ENCODE results near the gene FBXL2. TPM values are rescaled to one million over a fixed set of nuclear protein-coding genes. Genes with fewer than 3 reads are reported as not detected.

Gene FBXL2
- total and polyA plus RNA-seq, 2 of the 4 experiments (the other 2 are of a cell fraction): 15.8 to 21.0 TPM

DNA sequence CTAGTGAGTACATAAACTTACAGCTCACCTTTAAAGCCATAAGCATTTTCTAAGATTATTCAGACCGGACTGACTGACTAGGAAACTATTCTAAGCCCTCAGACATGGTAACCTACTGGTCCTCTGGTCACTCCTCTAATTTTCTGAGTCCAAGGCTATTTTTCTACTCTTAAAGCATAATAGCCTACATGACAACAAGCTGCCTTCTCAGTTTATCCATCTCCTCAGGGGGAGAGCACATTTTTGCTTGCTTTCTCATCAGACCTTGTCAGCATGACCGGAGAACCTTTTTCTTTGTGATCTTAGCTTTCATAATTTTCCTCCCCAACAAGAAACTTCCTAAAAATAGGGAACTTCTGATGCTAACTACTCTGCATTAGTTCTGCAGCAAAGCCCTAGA, 124.5 kb downstream of the FBXL2 start:
- H3K4me3 ChIP-seq (ENCODE audit: insufficient read depth, low read depth, low read length): no peak overlapping the region
- H2AK9ac ChIP-seq (replicated peaks; ENCODE audit: low read depth, low read length, poor library complexity): no peak overlapping the region
- H3K79me1 ChIP-seq (ENCODE audit: low read depth in 1 of 2, low read length in 2 of 2): peaks cover 27 to 52% of the 10 kb centered on the region in 2 experiments
- WGBS, 2 experiments (ENCODE audit: extremely low coverage in 2 of 2, insufficient read length in 1 of 2): 80% methylated on average over 1 of the region's 2 CpGs; no CpG with 5 or more reads in 1 of the 2 experiments
- H3K23ac ChIP-seq (ENCODE audit: low read depth, low read length): no peak overlapping the region; the same call in 1 of the 2 replicates
- ChIA-PET POLR2A (ENCODE audit: unreplicated experiment) (no interaction called here), CTCF (interaction anchor here (0.9 kb wide), 1 partner anchor 29 kb away, joined by 4 read pairs; no protein-coding TSS in a partner anchor)
- peaks cover 3% of the 10 kb centered on the region for H4K20me1 ChIP-seq (ENCODE audit: insufficient read depth, low read length)
- no peak overlapping the region for H2BK15ac ChIP-seq (ENCODE audit: low read depth, low read length)
- no peak overlapping the region for H3K4me2 ChIP-seq (ENCODE audit: low read depth, low read length)
- no peak overlapping the region for H3K14ac ChIP-seq (replicated peaks; ENCODE audit: low read depth, low read length)
- H3K27ac ChIP-seq (ENCODE audit: insufficient read depth, low read length): no peak overlapping the region
- no peak overlapping the region for H4K91ac ChIP-seq (ENCODE audit: insufficient read depth, low read depth, low read length)
- H2AK5ac ChIP-seq (ENCODE audit: low read depth, low read length): no peak overlapping the region
- peaks cover 6% of the 10 kb centered on the region for H3K4me1 ChIP-seq (ENCODE audit: control insufficient read depth, insufficient read depth, low read length)
- ATAC-seq (ENCODE audit: low read depth) (peak; percentile 78), DNase-seq (peak; percentile 70)
- peak overlapping the region; percentile 71 for H2BK5ac ChIP-seq (ENCODE audit: low read depth, low read length, poor library complexity, severe bottlenecking)
- no peak overlapping the region for H3K18ac ChIP-seq (ENCODE audit: low read depth, low read length)
- no peak overlapping the region for H4K5ac ChIP-seq (ENCODE audit: low read depth, low read length)
- no peak overlapping the region for H3K56ac ChIP-seq (ENCODE audit: extremely low read depth, insufficient read depth, low read length)
- peaks cover 9% of the 10 kb centered on the region for H3K9me1 ChIP-seq (ENCODE audit: insufficient read depth, low read length)
- H3K36me3 ChIP-seq (ENCODE audit: control insufficient read depth, insufficient read depth, low read length): peaks cover 46% of the 10 kb centered on the region
- H3K9ac ChIP-seq (ENCODE audit: low read depth, low read length): no peak overlapping the region
- no peak overlapping the region for H2AFZ ChIP-seq (replicated peaks; ENCODE audit: low read length, poor library complexity)
- BruUV-seq (replicated peaks): no TSS peak
- no peaks in the 10 kb centered on the region for H3K9me3 ChIP-seq (ENCODE audit: control insufficient read depth, insufficient read depth, low read length)
- no peak for TF ChIP-seq CTCF (conservative IDR thresholded peaks at IDR 0.05; ENCODE audit: low read depth, low read length)
- peak; percentile 10; the same call in 1 of the 2 replicates for TF ChIP-seq MAFK (IDR thresholded peaks at IDR 0.05; ENCODE audit: low read depth, low read length)
- H3K4ac ChIP-seq (ENCODE audit: low read depth, low read length): no peak overlapping the region
- no peaks in the 10 kb centered on the region for H3K27me3 ChIP-seq (ENCODE audit: control insufficient read depth, insufficient read depth, low read length)
- in situ Hi-C loops (cut with MboI; ENCODE audit: low sequenced_read_pairs): no loop called here
- H2BK120ac ChIP-seq (ENCODE audit: low read depth, low read length): no peak overlapping the region
- intact Hi-C loops (cut with micrococcal nuclease): loop anchor here (1.0 to 10.0 kb wide), 3 partner anchors 10 to 383 kb away; partner anchors contain the start of gene CLASP2
- no peak overlapping the region for H4K8ac ChIP-seq (ENCODE audit: low read depth in 2 of 2, low read length in 2 of 2)
- H2BK20ac ChIP-seq (ENCODE audit: low read depth, low read length): no peak overlapping the region
- dilution Hi-C loops (cut with HindIII; ENCODE audit: low sequenced_read_pairs, unreplicated experiment): no loop called here
